NCI-H2171 treated with DMSO at 0.1 percent for 48 hours (cell line): ENCODE data around the gene ROBO2.
A peak's percentile ranks its signal among the peaks of the same experiment; 100 is the strongest.

Source experiments
- DNase-seq: peaks from one replicate; lab custom pipeline; 2025; lab: John Stamatoyannopoulos, UW

ROBO2 gene

GRCh38 chr3:77412584-77412983 lies 372.7 kb downstream of the ROBO2 start:
- DNase-seq = no peak

GRCh38 chr3:77414881-77415280 lies 375.0 kb downstream of the ROBO2 start:
- DNase-seq = no peak

- DNase-seq = peak; percentile 59
These were observed 380.4 kb downstream of the ROBO2 start for GRCh38 chr3:77420336-77420735.

- no peak for DNase-seq
These were observed 382.0 kb downstream of the ROBO2 start for GRCh38 chr3:77421916-77422315.

GRCh38 chr3:77426531-77426930 lies 386.6 kb downstream of the ROBO2 start:
- no peak for DNase-seq

- no peak for DNase-seq
These were observed 387.6 kb downstream of the ROBO2 start for GRCh38 chr3:77427528-77427927.

- DNase-seq = no peak
These were observed 397.0 kb downstream of the ROBO2 start for GRCh38 chr3:77436908-77437307.

GRCh38 chr3:77446084-77446483 lies 406.2 kb downstream of the ROBO2 start:
- no peak for DNase-seq

GRCh38 chr3:77446761-77447160 lies 406.9 kb downstream of the ROBO2 start:
- no peak for DNase-seq

GRCh38 chr3:77449459-77450350 lies 409.8 kb downstream of the ROBO2 start:
- no peak for DNase-seq

GRCh38 chr3:77456431-77456830 lies 416.5 kb downstream of the ROBO2 start:
- DNase-seq = no peak

GRCh38 chr3:77456906-77457305 lies 417.0 kb downstream of the ROBO2 start:
- peak; percentile 28 for DNase-seq

- DNase-seq = no peak
These were observed 420.0 kb downstream of the ROBO2 start for GRCh38 chr3:77459926-77460325.

GRCh38 chr3:77460326-77460725 lies 420.4 kb downstream of the ROBO2 start:
- DNase-seq = no peak

- no peak for DNase-seq
These were observed 423.1 kb downstream of the ROBO2 start for GRCh38 chr3:77462951-77463350.

GRCh38 chr3:77464111-77464688 lies 424.3 kb downstream of the ROBO2 start:
- DNase-seq = no peak

GRCh38 chr3:77466562-77467115 lies 426.7 kb downstream of the ROBO2 start:
- DNase-seq = no peak

- peak; percentile 84 for DNase-seq
These were observed 428.1 kb downstream of the ROBO2 start for GRCh38 chr3:77467702-77468625.

GRCh38 chr3:77468626-77469020 lies 428.7 kb downstream of the ROBO2 start:
- peak; percentile 64 for DNase-seq

GRCh38 chr3:77475507-77475906 lies 435.6 kb downstream of the ROBO2 start:
- DNase-seq = peak; percentile 91

GRCh38 chr3:77479021-77479420 lies 439.1 kb downstream of the ROBO2 start:
- no peak for DNase-seq

GRCh38 chr3:77489216-77489615 lies 449.3 kb downstream of the ROBO2 start:
- peak; percentile 8 for DNase-seq
